HG02973 (cell line): Measurements from ENCODE around the gene AIG1.
"Not testable (repeated sequence)": the region's sequence is repeated elsewhere in the genome, so short reads cannot be mapped to it uniquely, and the experiment has no call there.

Source experiments
- ATAC-seq: cut with Tn5 transposase; IDR thresholded peaks from one replicate; pipeline ENCODE4 v1.9.1; 2021; ENCODE audit warnings: moderate library complexity; ENCODE audit not compliant: unreplicated experiment

Gene AIG1

DNA sequence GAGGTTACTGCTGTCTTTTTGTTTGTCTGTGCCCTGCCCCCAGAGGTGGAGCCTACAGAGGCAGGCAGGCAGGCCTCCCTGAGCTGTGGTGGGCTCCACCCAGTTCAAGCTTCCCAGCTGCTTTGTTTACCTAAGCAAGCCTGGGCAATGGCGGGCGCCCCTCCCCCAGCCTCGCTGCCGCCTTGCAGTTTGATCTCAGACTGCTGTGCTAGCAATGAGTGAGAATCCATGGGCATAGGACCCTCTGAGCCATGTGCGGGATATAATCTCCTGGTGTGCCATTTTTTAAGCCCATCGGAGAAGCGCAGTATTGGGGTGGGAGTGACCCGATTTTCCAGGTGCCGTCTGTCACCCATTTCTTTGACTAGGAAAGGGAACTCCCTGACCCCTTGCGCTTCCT lies 247.1 kb downstream of the AIG1 start:
- ATAC-seq, result not testable (repeated sequence)

DNA sequence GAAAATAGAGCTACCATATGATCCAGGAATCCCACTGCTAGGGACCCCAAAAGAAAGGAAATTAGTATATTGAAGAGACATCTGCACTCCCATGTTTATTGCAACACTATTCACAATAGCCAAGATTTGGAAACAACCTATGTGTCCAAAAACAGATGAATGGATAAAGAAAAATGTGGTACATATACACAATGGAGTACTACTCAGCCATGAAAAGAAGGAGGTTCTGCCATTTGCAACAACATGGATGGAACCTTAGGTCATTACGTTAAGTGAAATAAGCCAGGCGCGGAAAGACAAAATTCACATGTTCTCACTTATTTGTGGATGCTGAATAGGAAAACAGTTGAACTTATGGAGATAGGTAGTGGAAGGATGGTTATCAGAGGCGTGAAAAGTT lies 252.5 kb downstream of the AIG1 start:
- no peak for ATAC-seq

DNA sequence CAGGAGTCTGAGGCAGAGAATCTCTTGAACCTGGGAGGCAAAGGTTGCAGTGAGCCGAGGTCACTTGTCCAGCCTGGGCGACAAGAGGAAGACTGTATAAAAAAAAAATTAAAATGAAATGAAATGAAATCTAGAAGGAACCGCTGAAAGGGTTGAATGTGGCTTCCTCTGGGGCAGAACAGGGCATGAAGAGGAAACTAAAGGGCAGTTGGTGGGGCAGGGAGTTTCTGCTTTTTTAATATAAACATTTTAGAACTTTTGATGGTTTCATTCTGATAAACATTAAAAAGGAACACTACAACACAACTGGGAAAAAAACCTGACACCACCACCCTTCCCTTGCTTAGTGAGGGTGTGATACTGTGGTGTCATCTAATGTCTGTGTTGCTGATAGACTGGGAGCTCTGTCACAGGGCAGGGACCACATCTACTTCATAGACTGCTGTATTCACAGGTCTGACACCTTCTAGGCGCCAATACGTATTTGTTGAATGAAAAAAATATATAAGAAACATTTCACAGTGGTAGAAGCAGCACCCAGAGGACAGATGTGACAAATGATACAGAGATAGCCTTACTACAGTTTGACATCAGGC lies 260.9 kb downstream of the AIG1 start:
- ATAC-seq, result no peak

DNA sequence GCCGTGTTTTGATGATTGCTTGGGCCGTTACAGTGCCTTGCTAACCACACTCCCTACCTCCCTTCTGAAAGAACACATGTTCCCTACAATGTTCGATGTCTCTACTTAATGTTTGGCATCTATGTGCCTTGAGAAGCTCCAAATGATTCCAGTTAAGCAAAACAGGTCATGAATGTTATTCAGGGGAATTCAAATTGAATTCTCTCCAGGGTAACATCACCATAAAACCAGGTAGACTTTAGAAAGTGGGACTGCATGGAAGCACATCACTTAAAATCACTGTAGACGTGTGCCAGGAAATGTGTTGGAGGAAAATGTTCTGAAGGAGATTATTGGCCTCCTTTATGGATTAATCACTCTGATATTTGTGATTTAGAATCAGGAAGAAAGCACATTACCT lies 261.7 kb downstream of the AIG1 start:
- no peak for ATAC-seq

DNA sequence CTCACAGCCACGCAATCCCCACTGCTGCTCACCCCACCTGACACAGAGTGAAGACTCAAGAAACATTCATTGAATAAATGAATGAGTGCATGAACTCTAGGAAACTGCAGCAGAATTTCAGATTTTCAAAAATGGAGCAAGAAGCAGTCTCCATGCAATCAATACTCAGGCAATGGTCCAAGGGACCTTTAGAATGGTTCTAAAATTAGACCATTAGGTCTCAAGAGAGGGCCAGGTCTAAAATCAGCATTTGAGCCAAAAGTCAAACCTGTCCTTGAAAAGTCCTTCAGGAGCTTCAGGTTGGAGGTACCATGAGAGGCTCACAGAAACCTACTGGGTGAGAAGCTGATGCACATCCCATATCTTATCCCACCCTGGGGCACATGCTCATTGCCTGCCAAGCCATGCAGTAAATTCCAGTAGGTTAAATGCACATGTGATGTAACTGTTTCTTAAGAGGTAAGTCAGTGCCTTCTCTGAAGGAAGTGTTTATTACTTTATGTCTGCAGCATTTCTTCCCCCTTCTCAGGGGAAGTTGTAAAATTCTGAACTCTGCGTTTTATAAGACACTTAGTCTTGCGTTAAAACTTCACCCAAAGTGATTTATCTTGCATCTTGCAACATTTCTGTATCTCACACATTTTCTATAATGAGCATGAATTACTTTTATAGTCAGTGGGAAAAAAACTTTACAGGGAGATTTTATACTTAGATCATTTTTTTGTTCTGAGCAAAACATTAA lies 263.2 kb downstream of the AIG1 start:
- no peak for ATAC-seq

DNA sequence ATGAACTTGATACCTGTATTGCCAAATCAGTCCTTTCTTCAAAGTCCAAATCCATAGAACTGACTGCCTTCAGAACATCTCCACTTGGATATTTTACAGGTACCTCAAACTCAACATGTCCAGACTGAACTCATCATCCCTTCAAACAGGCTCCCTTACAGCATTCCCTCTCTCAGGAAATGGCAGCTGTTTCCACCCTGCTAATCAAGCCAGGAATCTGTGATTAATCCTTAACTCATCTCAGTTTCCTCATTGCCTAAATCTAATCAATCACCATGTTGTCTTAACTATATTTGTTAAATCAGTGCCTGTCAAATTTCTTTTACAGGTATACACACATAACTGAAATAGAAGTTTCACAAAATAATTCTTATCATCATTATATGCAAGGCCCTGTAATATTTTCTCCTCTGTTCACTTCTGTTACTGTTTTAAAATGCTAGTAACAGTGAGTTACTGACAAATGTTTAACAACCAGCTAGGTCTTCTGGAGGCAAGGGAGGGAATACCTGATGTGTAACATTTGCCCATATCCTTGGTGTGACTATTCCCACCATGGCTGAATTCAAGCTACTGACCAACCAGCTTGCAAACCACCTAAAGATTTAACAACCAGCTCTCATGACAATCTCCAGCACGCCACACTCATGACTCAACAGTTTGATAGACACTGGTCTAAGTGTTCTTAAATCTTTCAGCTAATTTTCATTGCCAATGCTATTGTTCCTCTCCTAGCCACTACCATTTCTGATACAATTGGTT lies 264.9 kb downstream of the AIG1 start:
- ATAC-seq, result no peak

DNA sequence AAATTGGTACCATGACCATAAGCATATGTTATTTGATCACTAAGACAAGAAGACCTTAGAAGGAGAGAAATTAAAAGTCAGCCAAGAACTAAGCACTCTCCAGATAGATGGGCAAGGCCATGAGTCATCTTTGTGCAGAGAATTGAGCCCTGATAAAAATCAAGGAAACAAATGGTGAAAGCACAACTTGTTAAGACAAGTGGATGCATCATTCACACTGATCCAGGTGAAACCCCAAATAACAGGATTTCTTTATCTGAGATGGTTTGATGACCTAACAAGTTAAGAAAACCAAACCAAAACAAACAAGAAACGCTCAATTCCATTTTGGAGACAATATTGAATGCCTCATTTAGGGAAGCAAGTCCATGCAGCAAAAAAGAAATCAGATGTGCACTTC lies 268.2 kb downstream of the AIG1 start:
- ATAC-seq, result no peak

DNA sequence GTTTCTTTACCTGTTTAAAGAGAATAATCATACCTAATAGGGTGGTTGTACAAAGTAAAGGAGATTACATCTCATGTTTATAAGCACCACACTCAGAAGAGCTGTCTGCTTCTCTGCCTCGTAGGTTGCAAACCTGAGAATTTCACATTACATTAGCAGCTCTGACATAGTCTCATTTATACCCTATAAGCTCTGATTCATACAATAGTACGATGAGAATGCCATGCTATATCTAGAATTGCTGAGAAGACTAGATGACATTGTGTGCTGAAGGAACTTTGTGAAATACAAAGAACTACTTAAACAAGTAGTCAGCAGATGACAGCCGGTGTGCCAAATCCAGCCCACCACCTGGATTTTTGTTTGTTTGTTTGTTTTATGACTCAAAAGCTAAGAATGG lies 268.6 kb downstream of the AIG1 start:
- ATAC-seq, result no peak

DNA sequence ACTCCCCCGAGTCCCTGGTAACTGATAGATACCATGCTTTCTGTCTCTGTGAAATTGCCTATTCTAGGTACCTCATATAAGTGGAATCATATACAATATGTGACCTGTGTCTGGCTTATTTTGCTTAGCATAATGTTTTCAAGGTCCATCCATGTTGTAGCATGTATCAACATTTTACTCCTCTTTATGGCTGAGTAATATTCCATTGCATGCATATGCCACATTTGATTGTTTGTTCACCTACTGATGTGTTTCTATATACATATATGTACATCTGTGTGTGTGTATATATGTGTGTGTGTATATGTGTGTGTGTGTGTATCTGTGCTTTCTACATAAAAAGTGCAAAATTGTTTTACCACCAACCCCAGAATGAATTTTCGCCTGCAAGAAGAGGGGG lies 270.7 kb downstream of the AIG1 start:
- ATAC-seq, result no peak

DNA sequence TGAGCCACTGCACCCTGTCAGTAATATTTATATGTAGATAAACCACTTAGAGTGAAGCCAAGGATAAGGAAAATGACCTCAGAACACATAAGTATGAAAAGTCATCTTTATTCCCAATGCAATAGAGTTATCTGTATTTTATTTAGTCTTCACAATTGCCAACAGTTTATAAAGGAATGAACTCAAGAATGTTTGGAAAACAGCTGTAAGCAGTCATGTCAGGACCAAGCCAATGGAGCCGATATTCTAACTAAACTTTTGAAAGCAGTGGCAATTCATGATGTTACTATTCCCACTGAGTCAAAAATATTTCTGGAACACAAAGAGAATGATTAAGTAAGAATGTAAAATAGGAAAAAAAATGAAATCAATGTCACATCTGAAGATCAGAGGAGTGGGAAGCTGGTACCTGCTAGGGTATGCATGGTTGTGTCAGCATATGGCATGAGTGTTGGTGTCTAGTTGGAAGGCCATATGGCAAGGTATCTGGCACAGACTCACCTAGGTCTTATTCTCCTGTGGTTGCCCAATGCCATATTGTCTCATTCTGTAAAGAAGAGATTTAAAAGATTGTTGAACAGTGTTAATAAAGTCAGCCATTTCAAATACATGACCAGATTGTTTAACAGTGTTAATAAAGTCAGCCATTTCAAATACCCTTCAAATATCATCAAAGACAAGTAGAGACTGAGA lies 271.6 kb downstream of the AIG1 start:
- no peak for ATAC-seq

DNA sequence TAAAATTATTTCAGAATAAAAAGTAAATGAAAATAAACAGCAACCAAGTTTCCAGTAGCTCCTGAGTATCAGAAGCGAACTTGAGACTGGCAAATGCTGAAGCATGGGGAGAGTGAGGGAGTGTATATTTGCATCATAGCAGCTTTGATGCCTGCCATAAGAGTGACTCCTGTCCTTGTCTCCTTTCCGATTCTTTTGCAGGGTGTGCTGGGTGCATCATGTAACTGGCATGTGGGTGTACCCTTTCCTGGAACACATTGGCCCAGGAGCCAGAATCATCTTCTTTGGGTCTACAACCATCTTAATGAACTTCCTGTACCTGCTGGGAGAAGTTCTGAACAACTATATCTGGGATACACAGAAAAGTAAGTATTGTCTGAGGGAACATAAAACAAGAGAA lies 272.4 kb downstream of the AIG1 start:
- no peak for ATAC-seq

DNA sequence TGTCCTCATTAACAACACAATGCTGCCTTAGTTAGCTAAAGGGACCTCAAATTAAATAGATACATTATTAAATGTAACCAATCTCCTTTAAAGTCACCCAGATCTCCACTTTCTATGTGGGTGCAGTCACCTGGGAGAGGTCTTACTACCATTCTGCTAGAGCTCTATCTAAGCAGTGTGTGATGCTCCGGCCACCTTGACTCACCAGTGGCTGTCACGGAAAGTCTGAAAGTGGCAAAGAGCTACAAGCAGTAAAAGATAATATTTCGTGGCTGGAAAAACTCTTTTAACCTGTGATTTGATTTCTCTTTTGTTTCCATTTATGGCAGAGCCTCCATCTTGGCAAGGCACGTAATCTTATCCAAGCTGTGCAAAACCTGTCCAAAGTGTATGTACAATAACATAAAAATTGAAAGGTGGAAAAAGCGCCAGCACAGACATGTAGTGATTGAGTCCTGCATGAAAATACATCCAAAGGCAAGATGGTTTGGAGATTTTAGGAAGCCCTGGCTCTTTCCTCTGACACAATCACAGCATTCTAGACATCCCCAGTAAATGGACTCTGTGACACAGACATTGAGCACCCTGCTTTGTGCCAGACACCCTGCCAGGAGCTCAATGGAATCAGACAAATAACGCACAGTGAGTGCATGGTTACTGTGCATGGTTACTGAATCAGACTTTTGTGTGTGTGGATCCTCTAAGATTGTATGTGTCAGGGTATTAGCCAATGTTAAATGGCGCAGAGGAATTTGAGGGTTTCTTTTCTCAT lies 273.2 kb downstream of the AIG1 start:
- ATAC-seq, result no peak

DNA sequence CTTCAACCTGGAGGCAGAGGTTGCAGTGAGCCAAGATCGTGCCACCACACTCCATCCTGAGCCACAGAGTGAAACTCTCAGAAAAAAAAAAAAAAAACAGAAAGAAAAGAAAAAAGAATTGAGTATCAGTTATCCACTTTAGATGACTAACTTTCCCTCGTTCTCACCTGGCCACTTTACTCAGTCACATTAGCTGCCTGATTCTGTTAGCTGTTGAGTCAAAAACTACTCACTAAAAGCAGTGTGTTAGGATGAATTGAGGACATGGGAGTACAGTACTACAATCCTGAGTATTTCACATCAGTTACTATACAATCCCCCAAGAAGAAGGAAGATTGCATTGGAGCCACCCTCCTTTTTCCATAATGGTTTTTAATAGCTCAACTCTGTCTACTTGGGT lies 275.2 kb downstream of the AIG1 start:
- ATAC-seq, result no peak

DNA sequence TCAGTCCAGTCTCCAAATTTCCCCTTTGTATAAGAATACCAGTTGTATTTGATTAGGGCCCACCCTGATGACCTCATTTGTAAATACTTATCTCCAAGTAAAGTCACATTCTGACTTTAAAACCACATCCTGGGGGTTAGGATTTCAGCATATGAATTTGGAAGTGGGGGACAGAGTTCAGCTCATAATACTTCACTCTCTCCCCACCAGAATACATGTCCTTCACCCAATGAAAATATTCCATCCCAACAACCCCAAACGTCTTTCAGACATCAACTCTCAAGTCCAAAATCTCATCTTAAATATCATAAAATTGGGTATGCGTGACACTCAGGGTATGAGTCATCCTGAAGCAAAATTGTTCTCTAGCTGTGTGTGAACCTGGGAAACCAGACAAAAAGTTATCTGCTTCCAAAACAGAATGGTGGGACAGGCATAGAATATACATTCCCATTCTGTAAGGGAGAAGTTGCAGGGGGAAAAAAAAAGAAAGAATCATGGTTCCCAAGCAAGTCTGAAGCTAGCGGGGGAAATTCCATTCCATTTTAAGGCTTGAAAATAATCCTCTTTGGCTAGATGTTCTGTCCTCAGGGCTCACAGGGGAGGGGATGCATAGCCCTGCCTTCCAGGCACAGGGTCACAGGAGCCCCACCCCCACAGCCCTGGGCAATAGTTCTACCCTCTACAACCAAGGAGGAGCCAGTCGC lies 275.9 kb downstream of the AIG1 start:
- no peak for ATAC-seq

DNA sequence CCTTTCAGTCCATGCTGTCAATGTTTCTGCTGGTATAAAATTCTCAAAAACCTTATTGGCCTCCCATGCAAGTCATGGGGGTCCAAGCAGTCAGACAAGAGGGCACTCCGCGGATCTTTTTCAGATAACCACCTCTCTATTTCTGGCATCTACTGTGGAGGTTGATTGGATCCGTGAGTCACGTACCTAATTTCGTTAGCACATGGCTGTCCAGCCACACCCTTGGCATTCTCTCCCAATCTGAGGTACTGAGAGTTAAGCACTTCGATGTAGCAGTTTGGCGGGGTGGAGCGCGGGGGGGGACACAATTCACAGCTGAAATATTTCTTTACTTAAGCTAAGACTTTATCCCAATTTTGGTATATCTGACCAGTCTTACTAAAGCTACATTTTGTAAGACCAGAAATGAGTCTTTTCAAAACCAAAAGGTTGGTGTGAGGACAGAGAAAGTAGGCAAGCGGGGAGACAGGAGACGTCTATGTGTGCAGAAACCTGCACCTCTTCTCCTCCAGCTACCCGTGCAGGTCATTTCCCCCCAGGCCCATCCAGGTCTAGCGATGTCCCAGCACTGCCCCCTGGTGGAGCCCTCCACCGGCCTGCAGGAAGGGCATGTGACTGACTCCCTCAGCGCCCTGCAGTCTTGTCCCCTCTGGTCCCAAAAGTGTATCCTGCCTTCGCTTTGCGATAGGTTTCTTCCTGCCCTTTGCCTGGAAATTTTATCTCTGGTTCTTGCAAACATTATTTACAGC lies 276.7 kb downstream of the AIG1 start:
- ATAC-seq, result no peak

DNA sequence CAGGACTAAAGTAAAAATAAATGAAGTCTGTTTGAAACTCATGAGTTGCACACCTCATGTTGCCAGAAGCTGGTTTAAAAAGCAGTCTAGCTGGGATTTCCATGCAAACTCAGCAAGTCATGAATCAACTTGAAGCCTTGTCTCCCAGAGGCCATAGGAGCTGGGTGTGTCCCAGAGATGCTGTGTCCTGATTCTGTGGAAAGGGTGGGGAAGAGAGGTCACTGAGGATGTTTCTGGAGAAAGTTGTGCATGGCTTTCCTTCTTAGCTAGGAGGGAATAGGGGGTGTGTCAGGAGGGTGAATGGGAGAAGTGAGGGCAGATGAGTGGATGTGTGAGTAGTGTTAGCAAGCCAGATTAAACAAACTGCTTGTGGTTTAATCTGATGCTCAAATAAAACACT lies 278.5 kb downstream of the AIG1 start:
- no peak for ATAC-seq

DNA sequence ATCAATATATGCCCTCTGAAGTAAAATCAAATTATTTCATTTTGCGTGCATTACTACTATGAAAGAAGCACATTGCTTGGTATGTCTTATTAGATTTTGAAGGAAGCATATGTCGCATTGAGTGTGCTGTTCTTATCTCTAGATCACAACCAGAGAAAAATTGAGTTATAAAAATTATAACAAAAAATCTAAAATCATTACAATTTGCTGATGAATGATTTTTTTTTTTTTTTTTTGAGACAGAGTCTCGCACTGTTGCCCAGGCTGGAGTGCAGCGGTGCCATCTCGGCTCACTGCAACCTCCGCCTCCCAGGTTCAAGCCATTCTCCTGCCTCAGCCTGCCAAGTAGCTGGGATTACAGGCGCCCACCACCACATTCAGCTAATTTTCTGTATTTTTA lies 284.8 kb downstream of the AIG1 start:
- not testable (repeated sequence) for ATAC-seq

DNA sequence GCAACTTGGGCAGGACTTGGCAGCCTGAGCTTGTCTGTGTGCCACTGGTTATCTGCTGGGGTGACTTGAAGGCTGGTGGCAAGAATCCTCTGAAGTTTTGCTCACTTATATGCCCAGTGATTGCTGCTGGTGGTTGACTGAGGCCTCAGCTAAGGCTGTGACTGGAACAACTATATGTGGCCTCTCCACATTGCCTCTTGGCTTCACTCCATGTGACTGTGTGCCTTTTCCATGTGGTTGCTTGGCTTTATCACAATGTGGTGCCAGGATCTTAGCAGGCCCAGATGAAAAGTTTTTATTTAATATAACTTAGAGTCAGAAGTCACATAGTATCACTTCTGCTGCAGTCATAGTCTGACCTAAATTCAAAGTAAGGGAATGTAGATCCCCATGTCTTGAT lies 285.3 kb downstream of the AIG1 start:
- no peak for ATAC-seq

DNA sequence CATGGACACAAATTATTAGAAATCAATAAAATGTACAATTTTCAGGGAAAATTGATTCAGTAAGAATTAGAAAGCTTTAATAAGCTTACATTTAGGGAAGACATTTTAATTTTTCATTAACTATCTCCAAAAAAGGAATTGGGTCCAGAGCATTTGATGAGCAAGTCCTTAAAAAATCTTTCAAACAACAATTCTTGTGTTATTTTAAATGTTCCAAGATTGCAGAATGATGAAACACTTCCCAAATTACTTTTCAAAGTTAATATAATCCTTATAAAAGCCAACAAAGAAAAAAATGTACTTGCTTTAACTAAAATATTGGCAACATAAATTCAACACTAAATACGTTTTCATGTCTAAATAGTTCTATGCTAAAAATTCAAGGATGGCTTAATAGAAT lies 287.8 kb downstream of the AIG1 start:
- ATAC-seq, result no peak

DNA sequence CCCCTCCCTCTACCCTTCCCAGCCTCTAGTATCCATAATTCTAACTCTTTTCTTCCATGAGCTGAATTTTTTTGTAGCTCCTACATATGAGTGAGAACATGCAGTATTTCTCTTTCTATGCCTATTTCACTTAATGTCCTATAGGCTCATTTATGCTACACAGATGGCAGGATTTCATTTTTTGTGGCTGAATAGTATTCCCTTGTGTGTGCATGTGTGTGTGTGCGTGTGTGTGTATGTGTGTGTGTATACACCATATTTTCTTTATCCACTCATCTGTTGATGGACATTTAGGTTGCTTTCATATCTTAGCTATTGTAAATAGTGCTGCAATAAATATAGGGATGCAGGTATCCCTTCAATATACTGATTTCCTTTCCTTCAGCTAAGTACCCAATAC lies 288.8 kb downstream of the AIG1 start:
- ATAC-seq, result no peak
